Neural progenitor cell (in vitro differentiated cells): ENCODE measurements around the gene PITX3.

ENCODE experiments used
- CTCF ChIP-seq: fragments of 200-600 bp; sonication (generic); IDR thresholded peaks from 2 replicates; pipeline ENCODE4 v1.5.1; 2017; ENCODE audit warnings: antibody characterized with exemption, mild to moderate bottlenecking
- EZH2 ChIP-seq: fragments of 200-600 bp; sonication (generic); IDR thresholded peaks from 2 replicates; pipeline ENCODE4 v1.6.1; 2017; ENCODE audit warnings: antibody characterized with exemption, mild to moderate bottlenecking, moderate library complexity
- EZH2phosphoT487 ChIP-seq: fragments of 200-600 bp; sonication (generic); IDR thresholded peaks from 2 replicates; pipeline ENCODE4 v1.6.1; 2017; ENCODE audit warnings: antibody characterized with exemption

GRCh38 chr10:102289356-102289755 is 48.0 kb upstream of the PITX3 start:
- TF ChIP-seq CTCF, result no peak
- no peak for TF ChIP-seq EZH2
- TF ChIP-seq EZH2phosphoT487, result no peak
